Suppressor macrophage treated with lipopolysaccharide for 4 hours (primary cell): ENCODE results near the gene MEP1A.
"Not testable (repeated sequence)": the region's sequence is repeated elsewhere in the genome, so short reads cannot be mapped to it uniquely, and the experiment has no call there.

ENCODE experiments used
- DNase-seq: peaks from one replicate; pipeline ENCODE4 v3.0.0-alpha.2; 2020

The MEP1A gene, protein sequence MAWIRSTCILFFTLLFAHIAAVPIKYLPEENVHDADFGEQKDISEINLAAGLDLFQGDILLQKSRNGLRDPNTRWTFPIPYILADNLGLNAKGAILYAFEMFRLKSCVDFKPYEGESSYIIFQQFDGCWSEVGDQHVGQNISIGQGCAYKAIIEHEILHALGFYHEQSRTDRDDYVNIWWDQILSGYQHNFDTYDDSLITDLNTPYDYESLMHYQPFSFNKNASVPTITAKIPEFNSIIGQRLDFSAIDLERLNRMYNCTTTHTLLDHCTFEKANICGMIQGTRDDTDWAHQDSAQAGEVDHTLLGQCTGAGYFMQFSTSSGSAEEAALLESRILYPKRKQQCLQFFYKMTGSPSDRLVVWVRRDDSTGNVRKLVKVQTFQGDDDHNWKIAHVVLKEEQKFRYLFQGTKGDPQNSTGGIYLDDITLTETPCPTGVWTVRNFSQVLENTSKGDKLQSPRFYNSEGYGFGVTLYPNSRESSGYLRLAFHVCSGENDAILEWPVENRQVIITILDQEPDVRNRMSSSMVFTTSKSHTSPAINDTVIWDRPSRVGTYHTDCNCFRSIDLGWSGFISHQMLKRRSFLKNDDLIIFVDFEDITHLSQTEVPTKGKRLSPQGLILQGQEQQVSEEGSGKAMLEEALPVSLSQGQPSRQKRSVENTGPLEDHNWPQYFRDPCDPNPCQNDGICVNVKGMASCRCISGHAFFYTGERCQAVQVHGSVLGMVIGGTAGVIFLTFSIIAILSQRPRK

DNA sequence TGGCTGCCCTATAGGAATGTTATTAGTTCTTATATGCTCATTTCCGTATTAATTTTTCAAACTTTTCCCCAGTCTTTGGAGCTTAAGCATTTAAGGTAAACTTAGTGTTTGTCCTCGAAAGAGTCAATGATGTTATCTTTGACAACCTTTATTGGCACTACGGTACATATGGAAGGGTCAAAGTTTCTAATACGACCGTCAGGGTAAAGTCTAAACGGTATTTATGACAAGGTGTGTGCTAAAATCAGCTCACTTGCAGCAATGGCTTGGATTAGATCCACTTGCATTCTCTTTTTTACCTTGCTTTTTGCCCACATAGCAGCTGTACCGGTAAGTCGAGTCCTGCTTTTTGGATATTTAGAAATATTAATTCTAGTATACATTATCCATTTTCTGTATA lies at the start of gene MEP1A:
Gene MEP1A, plus strand, starts transcription at position 252 of the 400 bp plus-strand sequence. Its CDS starts 10 bp downstream, at position 262.
- DNase-seq = no peak

DNA sequence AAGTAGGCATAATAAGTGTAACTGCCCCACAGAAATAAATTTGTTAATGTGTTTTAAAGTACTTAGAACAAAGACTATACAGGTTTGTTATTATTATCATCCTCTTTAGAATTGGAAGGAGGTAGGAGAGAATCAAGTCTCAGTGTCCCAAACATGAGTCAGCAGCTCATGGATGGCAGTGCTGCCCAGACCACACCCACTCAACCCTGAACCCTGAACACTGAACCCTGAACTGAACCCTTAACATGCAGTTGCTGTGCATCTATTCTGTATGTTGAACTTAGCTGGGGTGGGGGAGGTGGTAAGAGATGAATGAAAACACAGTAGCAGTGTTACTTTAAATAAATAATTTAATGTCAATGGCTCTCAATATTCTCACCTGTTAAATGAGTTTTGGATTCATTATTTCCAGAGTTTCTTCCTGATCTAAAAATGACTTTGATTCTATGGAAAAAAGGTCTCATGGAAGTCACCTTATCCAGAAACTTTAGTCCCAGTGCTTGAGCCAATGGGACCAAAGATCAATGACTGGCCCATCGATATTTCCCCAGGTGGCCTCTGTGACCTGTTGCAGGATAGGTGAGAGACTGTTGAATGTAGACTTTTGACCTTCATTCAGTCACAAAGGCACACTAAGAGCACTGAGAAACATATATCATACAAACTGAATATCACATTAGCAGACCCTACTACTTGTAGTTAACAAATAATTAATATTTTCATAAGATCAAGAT lies 49.6 kb upstream of the MEP1A start:
- DNase-seq = no peak

DNA sequence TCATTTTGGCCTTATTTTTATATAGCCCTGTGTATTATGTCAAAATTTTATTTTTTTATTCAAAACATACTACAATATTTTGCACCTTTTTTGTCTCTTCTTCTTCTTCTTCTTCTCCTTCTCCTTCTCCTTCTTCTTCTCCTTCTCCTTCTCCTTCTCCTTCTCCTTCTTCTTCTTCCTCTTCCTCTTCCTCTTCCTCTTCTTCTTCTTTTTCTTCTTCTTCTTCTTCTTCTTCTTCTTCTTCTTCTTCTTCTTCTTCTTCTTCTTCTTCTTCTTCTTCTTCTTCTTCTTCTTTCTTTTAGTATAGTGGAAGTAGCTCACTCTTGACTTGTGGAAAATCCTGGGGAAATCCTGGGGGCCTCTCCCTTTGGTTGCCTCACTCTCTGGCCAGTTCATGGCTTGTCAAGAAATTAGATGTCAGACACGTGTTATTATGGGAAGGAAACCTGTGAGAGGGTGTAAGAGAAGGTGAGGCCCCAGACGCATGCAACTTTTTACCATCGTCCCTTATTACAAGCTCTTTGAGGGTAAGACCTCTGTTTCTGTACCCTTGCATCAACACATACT lies 48.9 kb upstream of the MEP1A start:
- DNase-seq = peak; percentile 39

DNA sequence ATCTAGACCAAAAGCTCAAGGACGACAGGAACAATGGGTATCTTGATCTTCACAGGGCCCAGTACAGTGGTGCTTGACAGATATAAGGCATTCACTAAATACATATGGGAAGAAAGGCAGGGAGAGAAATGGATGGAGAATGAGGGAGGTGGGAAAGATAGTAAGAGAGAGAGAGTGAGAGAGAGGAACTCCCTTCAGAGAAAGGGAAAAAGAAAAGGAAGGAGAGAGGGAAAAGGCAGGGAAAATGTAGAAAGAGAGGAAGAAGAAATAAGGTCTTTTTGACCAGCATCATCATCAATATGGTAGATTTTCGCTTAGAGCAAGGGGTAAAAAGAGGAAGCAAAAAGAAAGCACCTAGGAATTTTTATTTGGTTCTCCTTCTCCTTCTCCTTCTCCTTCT lies 47.2 kb upstream of the MEP1A start:
- DNase-seq = no peak

DNA sequence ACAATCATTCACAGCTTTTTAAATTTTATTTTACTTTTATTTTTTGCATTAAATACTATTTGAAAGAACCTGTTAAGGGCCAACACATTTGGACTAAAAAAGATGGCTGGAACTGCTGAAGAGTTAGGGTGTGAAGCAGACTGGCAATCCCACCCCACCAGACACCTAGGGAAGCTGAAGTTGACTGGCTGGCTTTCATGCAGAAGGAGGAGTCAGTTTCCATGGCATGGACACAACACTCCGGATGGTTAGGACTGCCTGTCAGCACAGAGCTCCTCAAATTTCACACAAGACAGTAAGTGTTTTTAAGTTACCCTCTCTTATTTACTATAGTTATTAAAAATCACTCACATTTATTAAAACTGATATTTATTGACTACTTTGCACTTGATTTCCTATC lies 46.5 kb upstream of the MEP1A start, which contains the start of gene ANKRD66:
Gene ANKRD66, plus strand, starts transcription at position 238 of the 400 bp plus-strand sequence. CDS start 5,016 bp downstream, outside the sequence.
- DNase-seq = no peak

DNA sequence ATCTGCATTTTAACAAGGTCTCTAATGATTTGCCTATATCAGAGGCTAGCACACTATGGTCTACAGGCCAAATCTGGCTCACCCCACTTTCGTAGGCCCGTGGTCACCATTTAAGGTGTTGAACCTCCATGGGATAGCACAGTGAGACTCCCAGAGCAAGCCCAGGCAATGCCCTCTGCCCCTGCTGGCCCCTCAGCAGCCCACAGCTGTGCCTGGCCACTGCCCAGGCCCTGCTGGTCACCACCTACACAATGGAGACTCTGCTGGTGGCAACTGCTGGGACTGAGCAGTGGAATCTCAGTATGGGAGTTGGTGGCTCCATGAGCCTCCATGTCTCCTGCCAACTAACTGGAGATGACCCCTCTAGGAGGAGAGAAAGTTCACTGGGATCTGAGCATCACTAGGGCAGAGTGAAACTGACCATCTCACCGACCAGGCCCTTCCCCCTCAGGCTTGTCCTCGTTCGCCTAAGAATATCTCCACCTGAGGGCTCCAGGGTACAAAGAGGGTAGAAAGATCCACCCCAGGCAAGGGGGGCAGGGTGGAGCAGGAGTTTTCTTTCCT lies 44.2 kb upstream of the MEP1A start:
- DNase-seq = no peak

DNA sequence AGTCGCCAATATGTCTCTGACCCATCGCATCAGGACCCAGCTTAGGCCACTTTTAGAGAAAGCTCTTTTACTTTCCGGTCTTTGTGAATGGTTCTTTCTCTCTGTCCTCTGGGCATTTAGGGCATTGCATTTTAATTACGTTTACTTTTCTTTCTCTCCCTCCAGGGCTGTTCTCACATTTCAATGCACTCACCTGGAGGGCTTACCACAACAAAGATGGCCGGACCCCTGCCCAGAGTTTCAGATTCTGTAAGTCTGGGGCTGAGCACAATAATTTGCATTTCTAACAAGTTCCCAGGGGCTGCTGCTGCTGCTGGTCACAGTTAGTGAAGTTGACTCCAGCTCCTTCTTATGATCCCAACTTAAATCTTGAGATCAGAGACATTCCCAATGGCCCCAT lies 43.5 kb upstream of the MEP1A start:
- DNase-seq = no peak

DNA sequence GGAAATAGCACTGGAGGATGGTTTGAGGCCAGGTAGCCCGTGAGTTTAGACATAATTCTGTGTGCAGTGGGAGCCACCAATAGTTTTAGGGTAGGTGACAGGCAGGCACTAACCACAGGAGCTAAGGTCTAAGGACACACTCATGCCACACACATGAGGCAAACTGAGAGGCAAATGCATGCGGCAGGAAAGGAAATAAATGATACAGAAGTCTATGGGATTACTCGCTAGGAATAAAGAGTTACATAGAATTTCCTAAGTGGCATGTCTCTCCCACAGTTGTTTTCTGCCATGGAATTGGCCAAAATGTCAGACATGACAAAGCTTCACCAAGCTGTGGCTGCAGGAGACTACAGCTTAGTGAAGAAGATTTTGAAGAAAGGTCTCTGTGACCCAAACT lies 41.5 kb upstream of the MEP1A start:
- no peak for DNase-seq

DNA sequence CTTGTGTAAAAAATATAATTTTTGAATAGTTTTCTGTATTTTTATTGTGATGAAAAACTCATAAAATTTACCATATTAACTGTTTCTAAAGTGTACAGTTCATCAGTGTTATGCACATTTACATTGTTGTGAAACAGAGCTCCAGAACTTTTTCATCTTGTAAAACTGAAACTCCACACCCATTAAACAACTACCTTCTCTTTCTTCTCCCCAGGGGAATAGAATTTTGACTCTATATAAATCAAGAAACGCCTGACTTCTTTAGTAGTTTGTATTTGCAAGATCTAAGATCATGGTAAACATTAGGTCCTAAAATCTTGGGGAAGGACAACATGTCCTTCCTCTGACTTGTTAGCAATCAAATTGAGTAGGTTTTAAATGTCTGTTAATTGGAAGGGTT lies 37.3 kb upstream of the MEP1A start:
- DNase-seq = peak; percentile 45

DNA sequence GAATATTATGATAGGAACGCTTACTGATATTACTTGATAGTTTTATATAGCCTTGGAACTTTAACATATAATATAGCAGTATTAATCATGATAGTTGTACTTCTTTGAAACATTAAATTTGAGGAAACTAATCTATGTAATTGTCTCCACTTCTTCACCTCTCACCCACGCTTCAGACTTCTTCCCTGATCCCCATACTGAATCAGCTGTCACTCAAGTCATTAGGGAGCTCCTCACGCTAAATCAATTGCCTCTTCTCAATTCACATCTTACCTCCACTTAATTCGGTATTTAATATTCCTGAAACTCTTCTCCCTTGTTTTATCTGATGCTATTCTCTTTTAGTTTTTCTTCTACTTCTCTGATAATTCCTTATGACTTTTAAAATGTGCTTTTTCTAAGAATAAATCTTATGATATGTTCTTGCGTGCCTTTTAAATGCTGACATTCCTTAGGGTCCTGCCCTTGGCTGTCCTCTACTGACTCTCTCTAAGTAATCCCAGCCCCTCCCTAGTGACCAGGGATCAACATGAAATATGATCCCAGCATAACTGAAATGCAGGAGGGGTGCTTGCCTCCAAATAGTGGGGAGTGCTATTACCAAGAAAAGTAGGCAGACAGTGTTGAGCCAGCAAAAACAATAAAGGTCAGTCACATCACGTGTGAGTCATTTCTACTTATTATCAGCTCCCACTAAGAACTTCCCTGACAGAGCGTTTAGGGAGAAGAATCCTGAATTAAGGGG lies 36.5 kb upstream of the MEP1A start:
- DNase-seq = peak; percentile 76

DNA sequence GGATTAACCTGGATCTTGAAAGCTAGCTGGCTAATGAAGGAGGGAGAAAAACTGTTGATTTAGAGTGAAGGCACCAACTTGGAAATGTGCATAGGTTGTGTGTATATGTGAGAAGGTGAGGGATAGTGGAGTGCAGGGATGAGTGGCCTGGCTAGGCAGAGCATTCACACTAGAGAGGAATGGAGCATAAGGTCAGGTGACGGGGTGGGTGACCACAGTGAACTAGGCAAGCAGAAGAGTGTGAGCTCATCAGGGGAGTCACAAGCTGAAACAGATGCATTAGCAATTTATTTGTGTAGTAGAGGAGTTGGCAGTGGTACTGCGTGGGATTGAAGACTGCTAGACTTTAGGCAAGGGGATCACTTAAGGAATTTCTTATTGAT lies 36.0 kb upstream of the MEP1A start:
- DNase-seq = peak; percentile 85

DNA sequence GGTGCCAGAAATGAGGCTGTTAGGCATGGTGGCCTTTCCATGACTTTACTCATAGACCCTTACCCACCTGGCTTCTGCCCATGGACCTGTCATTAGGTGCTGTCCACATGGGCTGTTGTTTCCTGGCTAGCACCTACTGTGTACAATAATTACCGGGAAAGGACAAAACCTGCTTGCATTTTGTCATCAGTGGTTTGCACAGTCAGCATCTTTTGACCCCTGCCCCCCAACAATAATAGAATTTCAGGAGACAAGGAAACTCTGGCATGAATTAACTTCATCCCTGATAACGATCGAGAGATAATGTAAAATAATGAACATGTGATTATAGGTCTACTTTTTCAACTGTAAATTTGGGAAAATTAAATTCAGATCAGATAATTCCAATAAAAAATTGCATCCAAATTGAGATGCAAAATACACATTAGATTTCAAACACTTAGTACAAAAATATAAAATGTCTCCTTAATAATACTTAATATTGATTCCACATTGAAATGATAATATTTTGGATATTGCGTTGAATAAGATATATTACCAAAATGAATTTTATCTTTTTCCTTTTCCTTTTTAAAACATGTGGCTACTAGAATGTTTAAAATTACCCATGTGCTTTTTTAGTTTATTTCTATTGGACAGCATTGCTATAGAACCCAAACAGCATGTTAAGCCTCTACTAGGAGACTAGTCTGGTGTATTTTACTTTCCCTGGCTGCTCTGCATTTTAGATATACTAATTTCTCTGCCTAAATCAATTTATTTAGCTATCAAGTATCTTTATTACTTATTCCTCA lies 34.0 kb upstream of the MEP1A start:
- no peak for DNase-seq

DNA sequence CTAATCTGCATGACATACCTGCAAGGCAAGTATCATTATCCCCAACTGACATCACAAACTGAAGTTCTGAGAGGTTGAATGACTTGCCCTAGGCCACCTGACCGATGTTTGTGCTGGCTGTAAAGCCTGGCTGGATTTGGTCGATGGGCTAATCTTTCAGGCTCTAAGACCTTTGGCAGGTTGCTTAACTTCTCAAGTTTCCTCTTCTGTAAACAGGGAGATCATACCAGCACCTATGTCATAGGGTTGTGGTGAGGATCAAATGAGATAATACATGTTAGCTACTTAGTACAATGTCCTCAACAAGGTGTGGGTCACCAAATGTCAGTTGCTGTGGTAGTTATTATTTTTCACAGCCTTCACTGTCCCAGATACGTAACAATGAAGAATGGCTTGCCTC lies 32.3 kb upstream of the MEP1A start:
- peak; percentile 45 for DNase-seq

DNA sequence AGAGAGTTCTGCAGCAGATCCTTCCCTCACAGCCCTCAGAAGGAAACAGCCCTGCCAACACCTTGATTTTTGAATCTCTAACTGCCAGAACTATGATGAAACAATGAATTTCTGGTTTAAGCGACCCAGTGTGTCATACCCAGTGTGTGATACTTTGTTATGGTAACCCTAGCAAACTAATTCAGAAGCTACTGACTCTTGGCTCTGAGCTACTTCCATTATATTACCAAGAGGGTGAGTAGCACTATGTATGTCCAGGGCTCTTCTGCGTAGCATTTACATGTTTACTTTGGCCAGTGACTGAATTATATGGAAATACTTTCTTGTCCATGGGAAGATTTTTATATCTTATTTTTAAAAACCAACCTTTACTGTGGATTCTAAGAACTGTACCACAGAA lies 29.7 kb upstream of the MEP1A start:
- DNase-seq = no peak

DNA sequence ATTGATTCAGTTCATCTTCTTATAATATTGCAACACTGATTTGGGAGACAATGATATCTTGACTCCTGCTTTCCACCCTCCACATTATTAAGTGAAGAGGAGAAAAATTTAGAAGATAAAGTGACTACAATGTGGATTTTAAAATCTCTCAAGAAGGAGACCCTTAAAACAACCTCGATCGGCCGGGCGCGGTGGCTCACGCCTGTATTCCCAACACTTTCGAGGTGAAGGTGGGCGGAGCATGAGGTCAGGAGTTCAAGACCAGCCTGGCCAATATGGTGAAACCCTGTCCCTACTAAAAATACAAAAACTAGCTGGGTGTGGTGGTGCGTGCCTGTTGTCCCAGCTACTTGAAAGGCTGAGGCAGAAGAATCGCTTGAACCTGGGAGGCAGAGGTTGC lies 28.9 kb upstream of the MEP1A start:
- not testable (repeated sequence) for DNase-seq

DNA sequence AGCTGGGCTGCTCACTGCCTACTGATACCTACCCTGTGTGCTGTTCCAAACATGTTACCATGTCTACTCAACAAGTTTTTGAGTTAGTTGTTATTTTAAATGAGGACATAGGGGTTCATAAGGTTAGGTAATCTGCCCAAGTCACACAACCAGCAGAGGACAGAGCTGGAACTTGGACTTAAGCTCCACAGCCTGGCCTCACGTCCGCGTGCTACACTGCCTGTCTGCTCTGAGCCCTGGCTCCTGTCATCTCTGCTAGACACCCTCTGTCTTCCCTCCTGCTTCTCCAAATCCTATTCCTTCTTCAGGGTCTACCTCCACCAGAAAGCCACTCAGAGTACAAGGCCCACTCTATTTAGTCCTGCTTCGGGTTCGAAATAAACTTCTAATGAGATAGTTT lies 28.2 kb upstream of the MEP1A start:
- no peak for DNase-seq

DNA sequence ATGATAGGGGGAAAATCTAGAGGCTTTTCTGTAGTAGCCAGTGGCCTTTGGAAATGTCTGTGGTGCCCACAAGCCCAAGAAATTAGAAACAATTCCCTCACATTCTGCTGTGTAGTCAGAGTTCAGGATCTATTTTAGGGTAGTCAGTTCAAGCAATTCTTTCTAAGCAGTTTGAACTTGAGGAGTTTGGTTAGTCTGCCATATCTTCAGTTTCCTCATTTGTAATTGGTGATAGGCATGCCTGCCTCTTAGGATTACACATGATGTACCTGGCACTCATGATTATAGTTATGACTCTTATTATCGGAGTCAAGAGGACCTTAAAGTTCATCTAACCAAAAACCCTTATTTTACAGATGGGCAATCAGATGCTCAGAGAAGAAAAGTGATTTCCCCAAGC lies 21.2 kb upstream of the MEP1A start:
- DNase-seq = peak; percentile 55

DNA sequence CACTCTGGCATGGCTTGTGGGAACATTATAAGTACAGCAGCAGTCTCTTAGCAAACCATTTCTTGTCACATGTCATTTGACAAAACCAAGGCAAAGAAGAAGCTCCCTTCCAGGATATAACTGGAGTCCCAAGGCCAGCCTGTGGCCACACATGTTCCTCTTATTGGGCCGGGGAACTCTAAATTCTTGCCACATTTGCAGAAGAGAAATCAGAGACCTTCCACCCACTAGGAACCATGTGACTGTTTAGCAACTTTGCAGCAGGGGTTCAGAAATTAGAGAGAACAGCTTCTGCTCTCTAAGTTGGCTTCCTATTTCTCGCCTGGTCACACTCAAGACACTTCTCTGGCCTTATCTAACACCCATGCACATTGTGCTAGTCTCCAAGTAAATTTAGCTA lies 20.4 kb upstream of the MEP1A start:
- DNase-seq = peak; percentile 98

DNA sequence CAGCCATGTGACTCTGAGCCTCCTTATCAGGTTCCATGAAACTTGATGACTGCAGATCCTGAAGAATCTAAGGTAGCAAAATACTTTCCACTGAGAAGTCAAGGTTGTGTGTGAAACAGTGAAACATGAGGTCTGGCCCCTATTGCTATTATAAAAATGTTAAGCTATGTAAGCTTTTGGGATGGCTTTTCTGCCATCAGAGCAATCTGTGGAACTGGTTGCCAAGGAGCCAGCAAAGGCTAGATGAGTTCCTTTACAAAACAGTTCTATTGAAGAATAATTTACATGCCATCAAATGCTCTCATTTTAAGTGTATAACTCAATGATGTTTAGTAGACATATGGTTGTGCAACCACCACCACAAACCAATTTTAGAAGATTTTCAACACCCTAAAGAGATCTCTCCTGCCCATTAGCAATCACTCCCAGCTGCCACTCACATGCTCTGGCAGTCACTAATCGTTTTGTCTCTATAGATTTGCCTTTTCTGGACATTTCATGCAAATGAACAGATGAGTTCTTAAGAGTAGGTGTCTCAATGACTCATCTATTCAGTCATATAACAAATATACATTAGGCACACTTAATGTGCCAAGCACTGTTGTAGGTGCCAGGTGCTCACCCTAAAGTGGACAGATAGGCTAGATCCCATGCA lies 19.9 kb upstream of the MEP1A start:
- peak; percentile 82 for DNase-seq

DNA sequence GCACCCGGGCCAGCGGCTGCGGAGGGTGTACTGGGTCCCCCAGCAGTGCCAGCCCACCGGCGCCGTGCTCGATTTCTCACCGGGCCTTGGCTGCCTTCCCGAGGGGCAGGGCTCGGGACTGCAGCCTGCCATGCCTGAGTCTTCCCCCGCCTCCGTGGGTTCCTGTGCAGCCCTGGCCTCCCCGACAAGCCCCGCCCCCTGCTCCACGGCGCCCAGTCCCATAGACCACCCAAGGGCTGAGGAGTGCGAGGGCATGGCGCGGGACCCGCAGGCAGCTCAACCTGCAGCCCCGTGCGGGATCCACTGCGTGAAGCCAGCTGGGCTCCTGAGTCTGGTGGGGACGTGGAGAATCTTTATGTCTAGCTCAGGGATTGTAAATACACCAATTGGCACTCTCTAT lies 18.5 kb upstream of the MEP1A start:
- not testable (repeated sequence) for DNase-seq
